OCI-LY7 (cell line): Measurements from ENCODE around the gene MORN1.

ENCODE experiments used
- CTCF ChIP-seq: fragments of 200-600 bp; sonication (generic); conservative IDR thresholded peaks from 2 replicates; pipeline ENCODE4 v1.5.1; 2014; ENCODE audit warnings: mild to moderate bottlenecking, antibody characterized with exemption, low read length, moderate library complexity, mixed read lengths
- EZH2phosphoT487 ChIP-seq: fragments of 200-600 bp; sonication (generic); IDR thresholded peaks from 2 replicates; pipeline ENCODE4 v1.6.1; 2018; ENCODE audit warnings: low read depth, borderline replicate concordance, mild to moderate bottlenecking, mixed run types, antibody characterized with exemption, low read length, moderate library complexity, mixed read lengths

- TF ChIP-seq CTCF (no peak), EZH2phosphoT487 (no peak)
Measured at GRCh38 chr1:2407991-2408275, 16.6 kb upstream of the MORN1 start.
